Liver (tissue), 3 donors: Measurements from ENCODE around the gene CACNA1A.

Experiments used
- CTCF ChIP-seq: fragments of 150-350 bp; IDR thresholded peaks from 2 replicates; pipeline ENCODE4 v1.5.1; 2017; ENCODE audit warnings: improper control_type of control experiment, low read depth, low read length; ENCODE audit not compliant: missing input control
- GABPA ChIP-seq, 2 donors: IDR thresholded peaks in 1 of 2; conservative IDR thresholded peaks in 1 of 2; 2 replicates each; pipeline ENCODE4 v1.6.1; 2016; ENCODE audit warnings: antibody characterized with exemption in 2 of 2, mild to moderate bottlenecking in 1 of 2, moderate library complexity in 1 of 2
- JUND ChIP-seq, 2 donors: IDR thresholded peaks; 2 replicates each; pipeline ENCODE4 v1.6.1; 2016; ENCODE audit warnings: antibody characterized with exemption in 2 of 2
- MAX ChIP-seq: IDR thresholded peaks from 2 replicates; pipeline ENCODE4 v1.6.1; 2016; ENCODE audit warnings: antibody characterized with exemption
- RXRA ChIP-seq, 2 donors: IDR thresholded peaks; 2 replicates each; pipeline ENCODE4 v1.6.1; 2017 to 2018; ENCODE audit warnings: antibody characterized with exemption in 2 of 2, mild to moderate bottlenecking in 1 of 2
- donor health status: healthy.
- donor health status: healthy.

GRCh38 chr19:13487985-13488384 lies 18.3 kb downstream of the CACNA1A start:
- TF ChIP-seq GABPA (IDR thresholded peaks at IDR 0.05 in 1 of 2, conservative IDR thresholded peaks at IDR 0.05 in 1 of 2) = no peak
- TF ChIP-seq MAX = no peak
- no peak for TF ChIP-seq CTCF
- TF ChIP-seq JUND (IDR thresholded peaks at IDR 0.05) = no peak
- no peak for TF ChIP-seq RXRA (IDR thresholded peaks at IDR 0.05)
